ENCODE results near the gene MUC22.

GRCh38 chr6:31065556-31065955, 55.3 kb downstream of the MUC22 start:
- TF ChIP-seq CTCF (IDR thresholded peaks at IDR 0.05 in 4 of 5, conservative IDR thresholded peaks at IDR 0.05 in 1 of 5): no peak
- no peak for TF ChIP-seq POLR2A (IDR thresholded peaks at IDR 0.05)

All from gastrocnemius medialis (tissue), 4 donors.